AG09309 (cell line): ENCODE measurements around the gene MORC4.
A peak's percentile ranks its signal among the peaks of the same experiment; 100 is the strongest.

Source experiments
- DNase-seq: peaks from one replicate; pipeline ENCODE4 v3.0.0-alpha.2; 2010; ENCODE audit warnings: low read depth
- H3K4me3 ChIP-seq: 2 replicates; pipeline ENCODE4 v1.5.1; 2011; ENCODE audit warnings: mild to moderate bottlenecking, low read depth, low read length, moderate library complexity; ENCODE audit not compliant: control insufficient read depth
- CTCF ChIP-seq: IDR thresholded peaks from 2 replicates; pipeline ENCODE4 v1.5.1; 2011; ENCODE audit warnings: mild to moderate bottlenecking, low read depth, low read length, inconsistent platforms; ENCODE audit not compliant: insufficient read depth, control insufficient read depth; ENCODE audit errors: missing control alignments

MORC4 gene

DNA sequence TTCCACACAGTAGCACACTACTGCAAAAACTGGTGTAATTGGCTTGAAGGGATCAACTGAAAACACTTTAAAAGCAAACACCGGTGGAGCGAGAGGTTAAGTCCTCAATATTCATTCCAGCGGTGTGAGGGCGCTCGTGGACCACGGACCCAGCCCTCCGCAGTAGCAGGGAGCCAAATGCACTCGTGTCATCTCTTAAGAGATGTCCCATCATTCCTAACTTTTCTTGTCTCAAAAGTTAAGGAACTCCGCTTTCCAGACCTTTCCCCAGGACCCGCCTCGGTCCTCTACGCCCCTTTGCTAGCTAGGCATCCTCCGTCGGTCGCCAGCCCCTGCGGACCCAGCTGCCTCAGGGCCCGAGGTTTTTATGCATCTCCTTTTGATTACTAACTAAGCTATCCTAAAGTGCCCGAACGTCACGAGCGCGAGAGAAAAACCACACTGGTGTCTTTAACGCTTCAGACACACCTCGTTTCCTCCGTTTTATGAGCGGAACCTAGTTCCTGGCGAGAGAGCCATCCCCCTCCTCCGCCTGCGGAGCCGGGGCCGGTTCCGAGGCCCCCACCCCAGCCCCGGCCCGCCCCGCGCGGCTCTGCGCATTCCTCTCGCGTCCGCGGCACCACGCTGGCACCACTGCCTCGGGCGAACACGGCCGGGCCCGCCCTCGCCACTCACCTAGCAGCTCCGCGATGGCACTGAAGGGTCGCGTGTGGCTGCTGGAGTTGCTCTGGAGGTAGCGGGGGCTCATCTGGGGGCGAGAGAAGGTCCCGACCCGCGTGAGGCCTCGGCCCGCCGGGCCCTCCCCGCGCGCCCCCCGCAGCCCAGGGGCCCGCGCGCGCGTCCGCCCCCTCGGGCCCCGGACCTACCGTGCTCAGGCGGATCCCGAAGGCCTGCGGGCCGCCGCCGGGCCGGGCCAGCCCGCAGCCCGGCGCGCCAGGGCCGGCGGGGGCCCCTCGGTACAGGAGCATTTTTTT lies 723 bp downstream of the MORC4 start:
- peak overlapping the region; percentile 58 for H3K4me3 ChIP-seq
- peak; percentile 58 for TF ChIP-seq CTCF
- no peak for DNase-seq

- TF ChIP-seq CTCF, result no peak
- DNase-seq, result no peak
- no peak overlapping the region for H3K4me3 ChIP-seq
Observed at GRCh38 chrX:106997611-106998010, 2.4 kb downstream of the MORC4 start.

DNA sequence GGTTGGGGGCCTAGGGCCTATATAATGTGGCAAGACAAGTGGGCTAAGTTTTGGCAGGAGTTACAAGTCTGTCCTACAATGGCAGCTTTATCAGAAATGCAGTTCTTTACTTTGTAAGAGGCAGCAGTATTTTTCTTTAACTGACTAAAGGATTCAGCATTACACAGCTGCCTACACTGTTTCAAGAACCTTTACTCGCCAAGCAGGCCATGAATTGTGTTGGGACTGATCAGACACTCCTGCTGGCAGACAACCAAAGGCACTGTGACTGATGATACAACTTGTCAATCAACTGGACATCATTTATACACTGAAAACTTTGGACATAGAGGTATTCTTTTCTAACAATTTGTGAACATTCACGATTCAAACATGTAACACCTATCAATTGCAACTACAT lies 4.3 kb downstream of the MORC4 start:
- no peak overlapping the region for H3K4me3 ChIP-seq
- DNase-seq, result no peak
- TF ChIP-seq CTCF, result no peak

DNA sequence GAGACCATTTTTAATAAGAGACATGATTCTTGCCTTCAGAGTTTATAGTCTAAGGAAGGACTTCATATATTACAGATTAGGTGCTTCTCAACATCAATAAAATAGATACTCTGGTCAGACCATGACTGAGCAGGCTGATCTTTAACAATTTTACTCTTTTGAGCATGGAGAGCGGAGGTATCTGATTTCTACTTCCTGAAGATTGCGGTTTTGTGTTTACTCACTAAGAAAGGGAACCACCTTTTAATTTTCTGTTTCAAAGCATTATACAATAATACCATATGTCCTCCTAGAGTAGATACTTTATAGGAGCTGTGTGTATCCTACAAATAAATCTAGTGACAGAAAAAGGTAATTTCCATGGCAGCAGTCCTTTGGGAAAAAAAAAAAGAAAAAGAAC lies 12.5 kb downstream of the MORC4 start:
- no peak for TF ChIP-seq CTCF
- no peak overlapping the region for H3K4me3 ChIP-seq
- no peak for DNase-seq

- no peak for TF ChIP-seq CTCF
- no peak overlapping the region for H3K4me3 ChIP-seq
- DNase-seq, result no peak
Observed at GRCh38 chrX:106980952-106981626, 18.9 kb downstream of the MORC4 start.

DNA sequence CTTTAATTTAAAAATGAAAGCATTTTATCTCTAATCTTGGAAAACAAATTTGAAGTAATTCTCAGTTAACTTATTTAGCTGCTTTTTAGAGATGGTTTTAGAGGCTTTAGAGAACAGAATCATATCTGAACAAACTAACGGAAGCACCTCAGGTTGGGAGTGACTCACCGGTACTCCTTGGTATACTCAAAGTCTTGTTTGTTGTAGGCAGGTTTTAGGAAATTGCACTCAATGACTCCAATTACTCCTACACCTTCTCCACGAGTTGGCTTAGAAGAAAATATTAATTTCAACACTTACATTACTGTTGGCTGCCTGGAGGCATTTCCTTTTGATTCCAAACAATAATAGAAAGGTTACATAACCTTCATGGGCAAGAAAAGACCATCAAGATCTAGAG lies 23.6 kb downstream of the MORC4 start:
- TF ChIP-seq CTCF, result no peak
- no peak for DNase-seq
- no peak overlapping the region for H3K4me3 ChIP-seq
